ENCODE data around the gene MYO1E.

Gene MYO1E

GRCh38 chr15:59221511-59222505 is 150.9 kb downstream of the MYO1E start:
- no peak for DNase-seq

- no peak for DNase-seq
Measured at GRCh38 chr15:59218710-59219109, 154.0 kb downstream of the MYO1E start.

GRCh38 chr15:59217876-59218498 is 154.7 kb downstream of the MYO1E start:
- DNase-seq, result no peak

- DNase-seq, result no peak
Measured at GRCh38 chr15:59216911-59217310, 155.8 kb downstream of the MYO1E start.

- no peak for DNase-seq
Measured at GRCh38 chr15:59210186-59210585, 162.5 kb downstream of the MYO1E start.

- no peak for DNase-seq
Measured at GRCh38 chr15:59208613-59209249, 163.9 kb downstream of the MYO1E start.

- no peak for DNase-seq
Measured at GRCh38 chr15:59206623-59207183, 166.0 kb downstream of the MYO1E start, which contains the start of gene LDHAL6B. TSS of gene LDHAL6B (plus strand) at chr15:59206843. CDS start at chr15:59206941, 98 bp downstream.

GRCh38 chr15:59205839-59206622 is 166.6 kb downstream of the MYO1E start:
- no peak for DNase-seq

- no peak for DNase-seq
Measured at GRCh38 chr15:59203657-59204056, 169.0 kb downstream of the MYO1E start.

- DNase-seq, result no peak
Measured at GRCh38 chr15:59203008-59203407, 169.7 kb downstream of the MYO1E start.

- no peak for DNase-seq
Measured at GRCh38 chr15:59200560-59200959, 172.1 kb downstream of the MYO1E start.

- DNase-seq, result no peak
Measured at GRCh38 chr15:59199626-59200465, 172.8 kb downstream of the MYO1E start.

GRCh38 chr15:59197454-59197853 is 175.2 kb downstream of the MYO1E start:
- DNase-seq, result no peak

GRCh38 chr15:59196416-59196815 is 176.3 kb downstream of the MYO1E start:
- no peak for DNase-seq

GRCh38 chr15:59194639-59195325 is 177.9 kb downstream of the MYO1E start:
- no peak for DNase-seq

- DNase-seq, result no peak
Measured at GRCh38 chr15:59191855-59192237, 180.8 kb downstream of the MYO1E start.

GRCh38 chr15:59190291-59190690 is 182.4 kb downstream of the MYO1E start:
- DNase-seq, result no peak

GRCh38 chr15:59189241-59189640 is 183.4 kb downstream of the MYO1E start:
- DNase-seq, result no peak

GRCh38 chr15:59186501-59186900 is 186.2 kb downstream of the MYO1E start:
- DNase-seq, result no peak

GRCh38 chr15:59185725-59186124 is 186.9 kb downstream of the MYO1E start:
- DNase-seq, result no peak

Data from NCI-H1417 treated with DMSO at 0.1 percent for 48 hours (cell line).